H1 (cell line): Measurements from ENCODE around the gene VWA1. TPM values are rescaled to one million over a fixed set of nuclear protein-coding genes. Genes with fewer than 3 reads are reported as not detected.
"Not testable (repeated sequence)": the region's sequence is repeated elsewhere in the genome, so short reads cannot be mapped to it uniquely, and the experiment has no call there.

Experiments used
- CTCF ChIA-PET: fragments of 300-600 bp; sonication (Branson Sonifier 250); formaldehyde crosslinking; loops from one replicate; lab custom pipeline; 2021; ENCODE audit not compliant: partially characterized antibody; lab: Charles Lee
- POLR2A ChIA-PET: fragments of 300-600 bp; sonication (Branson Sonifier 250); formaldehyde crosslinking; loops from one replicate; lab custom pipeline; 2021; ENCODE audit warnings: inconsistent platforms; ENCODE audit not compliant: partially characterized antibody; lab: Charles Lee
- DNase-seq, 2 experiments: peaks; one replicate each; pipeline versions ENCODE4 v3.0.0 to v3.0.0-alpha.2; 2010 to 2022; ENCODE audit warnings: low spot score in 2 of 2, low read depth in 1 of 2, mixed read lengths in 1 of 2
- FAIRE-seq: peaks from 2 replicates; lab custom pipeline; 2011; peaks lifted over from hg19 to GRCh38; lab: Jason Lieb, UNC
- H2AFZ ChIP-seq: 2 replicates; pipeline ENCODE4 v1.8.1; 2012; ENCODE audit warnings: low read length, inconsistent platforms
- H2AK5ac ChIP-seq: 2 replicates; pipeline ENCODE4 v1.6.1; 2013; ENCODE audit warnings: low read depth, low read length
- H2BK120ac ChIP-seq: replicated peaks from 2 replicates; pipeline ENCODE3; 2013; ENCODE audit warnings: low read depth, low read length, inconsistent platforms
- H2BK12ac ChIP-seq: 2 replicates; pipeline ENCODE4 v1.6.1; 2013; ENCODE audit warnings: low read depth, low read length
- H2BK15ac ChIP-seq: 2 replicates; pipeline ENCODE4 v1.6.1; 2013; ENCODE audit warnings: low read length
- H2BK20ac ChIP-seq: 2 replicates; pipeline ENCODE4 v1.6.1; 2013; ENCODE audit warnings: low read length
- H2BK5ac ChIP-seq: 2 replicates; pipeline ENCODE4 v1.6.1; 2013; ENCODE audit warnings: low read depth, low read length
- H3K14ac ChIP-seq: 2 replicates; pipeline ENCODE4 v1.6.1; 2013; ENCODE audit warnings: inconsistent platforms; ENCODE audit not compliant: insufficient read length
- H3K18ac ChIP-seq: 2 replicates; pipeline ENCODE4 v1.6.1; 2013; ENCODE audit warnings: low read length; ENCODE audit errors: extremely low read depth
- H3K23ac ChIP-seq: 2 replicates; pipeline ENCODE4 v1.6.1; 2013; ENCODE audit warnings: inconsistent platforms; ENCODE audit not compliant: insufficient read length
- H3K23me2 ChIP-seq: 2 replicates; pipeline ENCODE4 v1.6.1; 2013; ENCODE audit warnings: low read depth, low read length
- H3K27ac ChIP-seq: 2 replicates; pipeline ENCODE4 v1.6.1; 2011; ENCODE audit warnings: low read depth, low read length, inconsistent platforms
- H3K27me3 ChIP-seq, 4 experiments: replicated peaks in 1 of 4; 1 replicate in 1 of 4; 2 replicates in 3 of 4; pipeline versions ENCODE4 v1.6.1 to v1.8.1; 2011 to 2013; ENCODE audit warnings: low read length in 3 of 4, mild to moderate bottlenecking in 3 of 4, inconsistent platforms in 2 of 4, mixed read lengths in 2 of 4, moderate library complexity in 1 of 4; ENCODE audit not compliant: control insufficient read depth in 3 of 4, insufficient read depth in 3 of 4; ENCODE audit errors: extremely low read depth in 1 of 4
- H3K36me3 ChIP-seq, 4 experiments: 2 replicates each; pipeline versions ENCODE4 v1.6.1 to v1.8.1; 2011 to 2013; ENCODE audit warnings: mild to moderate bottlenecking in 4 of 4, low read length in 3 of 4, moderate library complexity in 2 of 4, control low read depth in 1 of 4, inconsistent platforms in 1 of 4; ENCODE audit not compliant: insufficient read depth in 4 of 4, control insufficient read depth in 2 of 4
- H3K4ac ChIP-seq: replicated peaks from 2 replicates; pipeline ENCODE3; 2013; ENCODE audit warnings: low read length, low read depth, mixed read lengths, inconsistent platforms; ENCODE audit not compliant: insufficient read length
- H3K4me1 ChIP-seq, 4 experiments: replicated peaks in 1 of 4; 1 replicate in 1 of 4; 2 replicates in 3 of 4; pipeline versions ENCODE4 v1.6.1 to v1.8.1; 2011 to 2013; ENCODE audit warnings: low read length in 3 of 4, inconsistent platforms in 2 of 4, mixed read lengths in 1 of 4; ENCODE audit not compliant: insufficient read depth in 4 of 4, control insufficient read depth in 3 of 4
- H3K4me2 ChIP-seq, 2 experiments: 2 replicates each; pipeline versions ENCODE4 v1.6.1 to v1.8.1; 2011 to 2013; ENCODE audit warnings: low read depth in 2 of 2, low read length in 2 of 2, control low read depth in 1 of 2, inconsistent platforms in 1 of 2, mild to moderate bottlenecking in 1 of 2; ENCODE audit not compliant: insufficient read depth in 1 of 2
- H3K4me3 ChIP-seq, 4 experiments: fragments of 200-600, 300-600 bp in 1 of 4; sonication (generic), shearing (Covaris generic), sonication (Bioruptor Twin) in 1 of 4; 2 replicates each; pipeline versions ENCODE4 v1.5.1 to v1.8.1; 2011 to 2016; ENCODE audit warnings: low read length in 4 of 4, low read depth in 3 of 4, control low read depth in 2 of 4, inconsistent platforms in 2 of 4, mild to moderate bottlenecking in 2 of 4, mixed read lengths in 1 of 4, moderate library complexity in 1 of 4; ENCODE audit not compliant: insufficient read depth in 2 of 4; ENCODE audit errors: extremely low read depth in 1 of 4
- H3K56ac ChIP-seq: replicated peaks from 2 replicates; pipeline ENCODE3; 2013; ENCODE audit warnings: low read depth, mild to moderate bottlenecking, mixed read lengths, low read length, inconsistent platforms; ENCODE audit not compliant: insufficient read length
- H3K79me1 ChIP-seq: 2 replicates; pipeline ENCODE4 v1.6.1; 2013; ENCODE audit warnings: low read depth, low read length, control low read depth
- H3K79me2 ChIP-seq, 2 experiments: 2 replicates each; pipeline versions ENCODE4 v1.6.1 to v1.8.1; 2012 to 2013; ENCODE audit warnings: low read length in 2 of 2, mild to moderate bottlenecking in 2 of 2, inconsistent platforms in 1 of 2; ENCODE audit not compliant: insufficient read depth in 2 of 2, control insufficient read depth in 1 of 2
- H3K9ac ChIP-seq, 4 experiments: replicated peaks in 1 of 4; 1 replicate in 1 of 4; 2 replicates in 3 of 4; pipeline versions ENCODE4 v1.6.1 to v1.8.1; 2011 to 2013; ENCODE audit warnings: low read depth in 3 of 4, low read length in 3 of 4, control low read depth in 2 of 4, mild to moderate bottlenecking in 2 of 4, moderate library complexity in 2 of 4, inconsistent platforms in 1 of 4; ENCODE audit errors: extremely low read depth in 1 of 4
- H3K9me3 ChIP-seq, 2 experiments: 2 replicates each; pipeline versions ENCODE4 v1.6.1 to v1.8.1; 2012 to 2013; ENCODE audit warnings: mild to moderate bottlenecking in 2 of 2, moderate library complexity in 2 of 2, control low read depth in 1 of 2, inconsistent platforms in 1 of 2, low read depth in 1 of 2, low read length in 1 of 2, mixed read lengths in 1 of 2; ENCODE audit not compliant: insufficient read depth in 2 of 2
- H4K20me1 ChIP-seq, 2 experiments: replicated peaks in 1 of 2; 2 replicates each; pipeline versions ENCODE3 to v1.8.1; 2011 to 2013; ENCODE audit warnings: inconsistent platforms in 2 of 2, low read length in 2 of 2, mild to moderate bottlenecking in 1 of 2; ENCODE audit not compliant: insufficient read depth in 2 of 2, control insufficient read depth in 1 of 2
- H4K5ac ChIP-seq: 2 replicates; pipeline ENCODE4 v1.6.1; 2013; ENCODE audit warnings: low read length, low read depth, mixed read lengths, inconsistent platforms; ENCODE audit not compliant: insufficient read length
- H4K8ac ChIP-seq: 2 replicates; pipeline ENCODE4 v1.8.0; 2013; ENCODE audit warnings: mild to moderate bottlenecking, moderate library complexity, low read length, inconsistent platforms; ENCODE audit not compliant: insufficient read depth; ENCODE audit errors: extremely low read depth
- H4K91ac ChIP-seq: replicated peaks from 2 replicates; pipeline ENCODE3; 2013; ENCODE audit warnings: low read length, mixed read lengths, inconsistent platforms; ENCODE audit not compliant: insufficient read length
- WGBS, 2 experiments: shearing (Covaris generic) in 1 of 2; methylation state at CpG; one replicate each; pipeline versions ENCODE4 v1.1.6 to v1.1.7; 2013 to 2015; ENCODE audit warnings: low lambda C conversion rate in 2 of 2, mixed read lengths in 2 of 2, inconsistent platforms in 1 of 2, low coverage in 1 of 2, missing lambda C conversion rate in 1 of 2; ENCODE audit not compliant: insufficient replicate concordance in 2 of 2, insufficient coverage in 1 of 2, insufficient read length in 1 of 2; ENCODE audit errors: extremely low coverage in 1 of 2, missing lambda C conversion rate in 1 of 2; 5-methylcytosine and 5-hydroxymethylcytosine counted together
- polyA plus RNA-seq, 7 experiments: library from polyadenylated mRNA; depleted of rRNA in 3 of 7; stranded (reverse) in 5 of 7; unstranded in 2 of 7; fragments of >200 nt in 5 of 7; fragments of 200-250 nt in 2 of 7; gene quantifications; 1 replicate in 5 of 7; 2 replicates in 1 of 7; 4 replicates in 1 of 7; pipeline versions ENCODE4 v1.2.1 to v1.2.3, GENCODE V29; 2011 to 2013; ENCODE audit warnings: missing spikeins in 2 of 7, mixed read lengths in 2 of 7
- total RNA-seq: library from RNA; stranded (reverse); fragmentation: NEBNext Ultra II Directional; extraction: Animal tissue kit (Norgen Biotek cat#: 25700); gene quantifications from 2 replicates; pipeline ENCODE4 v1.2.1, GENCODE V29; 2021

Gene VWA1
- total and polyA plus RNA-seq, 2 of the 8 experiments (the other 6 are each of a cell fraction or from before 2014, with no cell fraction given), result 16.0 to 36.6 TPM

DNA sequence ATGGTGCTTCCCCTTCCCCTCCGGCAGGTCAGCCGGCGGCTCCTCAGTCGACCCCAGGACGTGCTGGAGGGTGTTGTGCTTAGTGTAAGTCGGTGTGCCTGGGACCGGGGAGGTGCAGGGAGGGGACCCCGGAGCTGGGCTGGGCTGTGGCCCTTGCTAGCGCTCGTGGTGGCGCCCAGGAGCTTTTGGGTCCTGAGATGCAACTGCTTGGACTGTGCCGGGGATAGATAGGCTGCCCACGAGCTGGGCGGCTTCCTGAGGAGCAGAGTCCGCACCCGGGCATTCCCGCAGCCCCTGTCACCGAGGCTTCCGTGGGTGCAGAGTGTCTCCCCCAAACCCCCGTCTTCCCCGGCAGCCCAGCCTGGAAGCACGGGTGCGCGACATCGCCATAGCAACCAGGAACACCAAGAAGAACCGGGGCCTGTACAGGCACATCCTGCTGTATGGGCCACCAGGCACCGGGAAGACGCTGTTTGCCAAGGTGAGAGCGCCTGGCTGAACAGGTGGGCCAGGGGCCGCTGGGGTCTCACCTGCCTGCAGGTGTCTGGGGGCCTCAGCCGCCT is 50.3 kb downstream of the VWA1 start:
- H3K23me2 ChIP-seq, H2AK5ac ChIP-seq, H2BK5ac ChIP-seq, FAIRE-seq, H3K56ac ChIP-seq, H3K14ac ChIP-seq, H4K20me1 ChIP-seq, H3K79me1 ChIP-seq, POLR2A ChIA-PET, H4K5ac ChIP-seq, H3K4me2 ChIP-seq, H3K4me1 ChIP-seq, H4K91ac ChIP-seq, H2AFZ ChIP-seq, H3K27me3 ChIP-seq, H4K8ac ChIP-seq, H3K23ac ChIP-seq, H3K9ac ChIP-seq, H3K9me3 ChIP-seq, H3K4ac ChIP-seq, H2BK120ac ChIP-seq, H2BK12ac ChIP-seq, H2BK15ac ChIP-seq, H3K79me2 ChIP-seq, DNase-seq, H3K4me3 ChIP-seq, H3K27ac ChIP-seq, H2BK20ac ChIP-seq, H3K18ac ChIP-seq: not testable (repeated sequence)
- WGBS, 2 experiments, result 97% methylated on average over 22 of the region's 31 CpGs; no CpG with 5 or more reads in 1 of the 2 experiments
- peaks cover 8 to 65% (median 36%) of the 10 kb centered on the region in 4 experiments for H3K36me3 ChIP-seq
- CTCF ChIA-PET, result interaction anchor here (0.6 kb wide), 1 partner anchor 699 kb away, joined by 3 read pairs; no protein-coding TSS in a partner anchor
